DMS153 treated with DMSO at 0.1 percent for 48 hours (cell line): ENCODE measurements around the gene CWF19L1.

Experiments
- DNase-seq: peaks from one replicate; lab custom pipeline; 2025; ENCODE audit not compliant: unreplicated experiment; lab: John Stamatoyannopoulos, UW

The CWF19L1 gene

DNA sequence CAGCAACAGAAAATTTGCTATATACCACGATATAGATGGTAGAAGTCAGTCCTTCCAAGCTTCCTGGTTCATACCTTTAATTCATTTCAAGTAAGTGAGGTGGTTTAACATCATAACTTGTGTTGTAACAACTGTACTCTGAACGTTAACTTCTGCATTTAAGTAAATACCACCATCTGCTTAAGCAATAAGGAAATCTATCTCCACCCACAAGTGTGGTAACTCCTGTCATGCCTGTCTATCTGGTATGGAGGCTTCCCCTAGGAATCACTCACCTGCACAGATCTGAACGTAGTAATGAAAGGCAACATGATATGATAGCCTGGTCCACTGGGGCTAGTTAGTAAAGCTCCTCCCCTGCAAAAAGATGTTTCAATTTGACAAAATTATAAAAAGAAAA is 84.0 kb downstream of the CWF19L1 start:
- no peak for DNase-seq

GRCh38 chr10:100182908-100183307 is 84.5 kb downstream of the CWF19L1 start:
- no peak for DNase-seq
